Measurements from ENCODE around the gene SLC24A3.

GRCh38 chr20:19304886-19305415, 92.5 kb downstream of the SLC24A3 start:
- TF ChIP-seq CTCF (IDR thresholded peaks at IDR 0.05; ENCODE audit: low read depth, low read length) (no peak), EZH2phosphoT487 (IDR thresholded peaks at IDR 0.05; ENCODE audit: low read depth) (no peak)
